Ectodermal cell (in vitro differentiated cells): ENCODE measurements around the gene HRCT1.

Experiments
- H3K27ac ChIP-seq: 2 replicates; pipeline ENCODE4 v1.7.0; 2013; ENCODE audit warnings: mild to moderate bottlenecking, low read depth, low read length; ENCODE audit not compliant: insufficient read depth, poor library complexity, severe bottlenecking
- H3K27me3 ChIP-seq: 2 replicates; pipeline ENCODE4 v1.7.0; 2013; ENCODE audit warnings: mild to moderate bottlenecking, low read length; ENCODE audit not compliant: insufficient read depth, control insufficient read depth, poor library complexity, severe bottlenecking
- H3K36me3 ChIP-seq: one replicate; pipeline ENCODE4 v1.7.0; 2013; ENCODE audit warnings: low read length; ENCODE audit not compliant: control insufficient read depth, insufficient read depth
- H3K4me1 ChIP-seq: one replicate; pipeline ENCODE4 v1.7.0; 2013; ENCODE audit warnings: low read length; ENCODE audit not compliant: control insufficient read depth, insufficient read depth
- H3K4me3 ChIP-seq: 2 replicates; pipeline ENCODE4 v1.7.0; 2013; ENCODE audit warnings: low read depth, low read length, control low read depth; ENCODE audit not compliant: insufficient read depth
- H3K9me3 ChIP-seq: 2 replicates; pipeline ENCODE4 v1.7.0; 2013; ENCODE audit warnings: mild to moderate bottlenecking, low read length, moderate library complexity; ENCODE audit not compliant: control insufficient read depth
- WGBS, 2 experiments: methylation state at CpG; one replicate each; pipeline ENCODE4 v1.1.7; 2013; ENCODE audit warnings: missing lambda C conversion rate in 2 of 2; 5-methylcytosine and 5-hydroxymethylcytosine counted together

Gene HRCT1

DNA sequence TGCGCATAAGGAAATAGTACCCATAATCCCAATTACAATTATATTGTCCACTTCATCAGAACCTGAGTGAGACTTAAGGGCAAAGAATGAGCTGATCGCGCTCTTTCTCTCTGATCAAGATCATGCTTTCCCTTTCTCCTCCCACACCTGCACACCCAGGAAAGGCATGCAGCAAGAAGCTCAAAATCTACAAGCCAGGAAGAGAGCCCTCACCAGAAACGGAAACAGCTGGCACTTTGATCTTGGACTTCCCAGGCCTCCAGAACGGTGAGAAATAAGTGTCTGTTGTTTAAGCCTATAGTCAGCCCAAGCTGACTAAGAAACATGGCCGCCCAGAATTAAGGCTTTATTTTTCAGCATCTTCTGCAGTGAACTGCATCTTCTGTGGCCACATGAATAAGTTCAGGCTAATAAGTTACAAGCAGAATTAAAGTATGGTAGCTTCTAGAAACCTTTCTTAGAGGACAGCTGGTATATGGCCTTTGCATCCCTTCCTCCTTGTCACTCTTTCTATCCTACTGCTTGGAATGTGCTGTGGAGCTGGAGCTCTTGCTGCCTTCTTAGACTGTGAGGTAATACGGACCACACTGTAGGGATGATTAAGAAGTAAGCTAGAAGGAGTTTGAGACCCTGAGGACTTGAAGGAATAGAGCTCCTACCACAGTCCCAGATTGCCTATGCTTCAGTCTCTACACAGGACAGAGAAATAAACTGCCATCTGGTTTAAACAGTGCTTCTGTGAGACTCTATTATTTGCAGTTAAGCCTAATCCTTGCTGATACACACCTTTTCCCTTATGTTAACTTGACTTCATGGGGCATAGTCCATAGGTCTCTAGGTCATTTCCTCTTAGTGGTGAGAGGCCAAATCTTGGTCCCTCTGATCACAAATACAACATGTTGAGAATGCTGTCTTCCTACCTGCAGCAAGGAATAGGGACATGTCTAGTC lies 34.7 kb downstream of the HRCT1 start:
- H3K36me3 ChIP-seq: no peaks in the 10 kb centered on the region
- H3K4me1 ChIP-seq: no peaks in the 10 kb centered on the region
- H3K9me3 ChIP-seq: no peaks in the 10 kb centered on the region
- H3K27me3 ChIP-seq: peaks cover 56% of the 10 kb centered on the region
- no peak overlapping the region for H3K4me3 ChIP-seq
- H3K27ac ChIP-seq: no peak overlapping the region
- 77 to 80% methylated on average over 7 of the region's 7 CpGs for WGBS, 2 experiments

GRCh38 chr9:35942286-35942685 lies 36.3 kb downstream of the HRCT1 start:
- Histone ChIP-seq H3K9me3 (no peaks in the 10 kb centered on the region), H3K27me3 (peaks cover 56% of the 10 kb centered on the region), H3K36me3 (no peaks in the 10 kb centered on the region), H3K27ac (no peak overlapping the region), H3K4me1 (no peaks in the 10 kb centered on the region), H3K4me3 (no peak overlapping the region)
- WGBS, 2 experiments: 78 to 90% methylated on average over 4 of the region's 5 CpGs

DNA sequence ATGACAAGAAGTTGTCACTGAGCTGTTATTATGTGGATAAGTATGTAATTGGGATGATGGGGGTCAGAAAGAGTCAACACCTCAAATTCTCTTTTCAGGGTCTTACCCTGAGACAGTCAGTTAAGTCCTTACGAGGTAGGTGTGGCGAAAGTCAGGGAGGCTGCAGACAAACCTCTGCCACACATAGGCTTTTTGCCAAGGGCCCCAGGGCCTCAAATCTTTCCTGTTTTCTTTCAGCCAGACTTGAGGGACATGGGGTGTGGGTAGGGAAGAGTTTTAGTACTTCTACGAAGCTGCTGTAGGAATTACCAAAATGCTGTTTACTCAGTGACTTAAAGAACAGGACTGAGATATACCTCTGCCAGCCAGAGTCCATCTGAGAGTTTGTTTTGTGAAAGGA lies 38.2 kb downstream of the HRCT1 start:
- 93 to 94% methylated on average over 3 of the region's 3 CpGs for WGBS, 2 experiments

DNA sequence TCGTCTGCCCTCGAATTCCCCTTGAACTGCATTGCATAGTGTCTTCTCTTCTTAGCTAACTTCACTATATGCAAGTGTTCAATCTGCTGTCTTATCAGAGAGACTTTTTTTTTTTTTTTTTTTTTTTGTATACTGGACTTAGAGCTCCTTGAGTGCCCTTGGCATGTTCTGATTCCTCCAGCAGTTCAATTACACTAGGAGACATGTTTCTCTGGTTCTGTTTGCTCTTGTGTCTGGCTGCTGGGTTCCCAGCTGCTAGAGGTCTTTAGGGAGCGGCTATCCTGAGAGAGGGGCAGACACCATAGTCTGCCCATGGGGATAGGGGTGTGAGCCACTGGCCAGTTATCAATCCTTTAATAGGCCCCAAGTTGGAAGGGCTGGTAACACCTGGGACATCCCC lies 38.8 kb downstream of the HRCT1 start:
- Histone ChIP-seq H3K4me1 (no peaks in the 10 kb centered on the region), H3K9me3 (no peaks in the 10 kb centered on the region), H3K27me3 (peaks cover 60% of the 10 kb centered on the region), H3K36me3 (no peaks in the 10 kb centered on the region), H3K4me3 (no peak overlapping the region), H3K27ac (no peak overlapping the region)
- WGBS, 2 experiments: 93 to 97% methylated on average over 3 of the region's 3 CpGs

More for the DNA sequence above, 38.2 kb downstream of the HRCT1 start:
- Histone ChIP-seq H3K36me3 (no peaks in the 10 kb centered on the region), H3K27ac (no peak overlapping the region), H3K27me3 (peaks cover 62% of the 10 kb centered on the region), H3K9me3 (no peaks in the 10 kb centered on the region), H3K4me1 (no peaks in the 10 kb centered on the region), H3K4me3 (no peak overlapping the region)

DNA sequence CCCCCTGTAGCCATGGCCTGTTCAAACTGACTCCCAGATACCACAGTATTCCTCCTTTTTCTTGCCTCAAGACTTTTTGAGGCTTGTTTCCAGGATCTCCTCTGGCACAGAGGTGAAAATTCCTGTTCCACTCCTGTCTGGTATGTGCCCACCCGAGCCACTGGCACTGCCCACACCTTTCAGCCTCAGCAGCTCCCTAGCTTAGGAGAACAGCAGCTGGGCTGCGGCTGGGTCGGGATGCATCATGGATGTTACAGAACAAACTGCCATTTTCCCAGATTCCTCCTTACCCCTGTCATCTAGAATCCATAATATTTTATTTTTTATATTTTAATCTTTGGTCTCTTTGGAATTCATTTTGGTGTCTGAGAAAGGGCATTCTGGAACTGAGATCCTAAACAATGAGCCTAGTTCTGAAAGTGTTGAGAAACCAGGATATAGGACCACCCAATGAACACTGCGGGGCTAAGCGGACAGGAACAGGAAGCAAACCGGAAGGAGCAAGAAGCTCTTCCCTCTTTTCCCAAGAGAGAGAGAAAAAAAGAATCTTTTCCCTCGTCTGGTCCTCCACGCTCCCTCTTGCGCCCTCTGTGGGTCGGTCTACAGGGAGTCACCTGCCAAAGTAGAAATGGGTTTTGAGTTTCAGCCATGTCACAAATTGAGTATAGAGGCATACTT lies 39.5 kb downstream of the HRCT1 start:
- Histone ChIP-seq H3K27me3 (peaks cover 54% of the 10 kb centered on the region), H3K9me3 (no peaks in the 10 kb centered on the region), H3K4me1 (no peaks in the 10 kb centered on the region), H3K4me3 (no peak overlapping the region), H3K27ac (no peak overlapping the region), H3K36me3 (no peaks in the 10 kb centered on the region)
- 35 to 36% methylated on average over 10 of the region's 10 CpGs for WGBS, 2 experiments

- H3K27me3 ChIP-seq: peaks cover 33% of the 10 kb centered on the region
- H3K36me3 ChIP-seq: no peaks in the 10 kb centered on the region
- H3K4me1 ChIP-seq: no peaks in the 10 kb centered on the region
- 89 to 98% methylated on average over 2 of the region's 2 CpGs for WGBS, 2 experiments
- no peak overlapping the region for H3K4me3 ChIP-seq
- H3K9me3 ChIP-seq: no peaks in the 10 kb centered on the region
- H3K27ac ChIP-seq: no peak overlapping the region
Observed at GRCh38 chr9:35948451-35948850, 42.4 kb downstream of the HRCT1 start.

DNA sequence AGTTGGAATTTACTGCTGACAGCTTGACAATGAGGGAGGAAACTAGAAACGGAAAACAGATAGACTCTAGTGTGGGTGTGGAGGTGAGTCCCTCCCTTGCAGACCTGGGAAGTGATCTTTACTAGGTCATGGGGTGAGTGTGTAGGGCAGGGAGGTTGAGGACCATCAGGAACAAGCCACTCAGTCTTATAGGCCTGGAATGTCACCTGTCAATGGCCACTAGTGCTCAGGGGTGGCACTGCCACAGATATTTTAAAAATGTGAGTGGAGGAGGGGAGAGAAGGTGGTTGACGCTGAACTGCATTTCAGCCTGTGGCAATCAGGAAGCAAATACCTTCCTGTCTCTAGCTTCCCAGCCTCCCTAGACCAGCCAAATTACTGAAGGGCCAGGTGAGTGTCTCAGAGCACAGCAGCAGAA lies 42.9 kb downstream of the HRCT1 start:
- H3K27ac ChIP-seq: no peak overlapping the region
- H3K27me3 ChIP-seq: peaks cover 32% of the 10 kb centered on the region
- H3K4me1 ChIP-seq: no peaks in the 10 kb centered on the region
- 64 to 69% methylated on average over 2 of the region's 2 CpGs for WGBS, 2 experiments
- no peaks in the 10 kb centered on the region for H3K9me3 ChIP-seq
- H3K36me3 ChIP-seq: no peaks in the 10 kb centered on the region
- H3K4me3 ChIP-seq: no peak overlapping the region

DNA sequence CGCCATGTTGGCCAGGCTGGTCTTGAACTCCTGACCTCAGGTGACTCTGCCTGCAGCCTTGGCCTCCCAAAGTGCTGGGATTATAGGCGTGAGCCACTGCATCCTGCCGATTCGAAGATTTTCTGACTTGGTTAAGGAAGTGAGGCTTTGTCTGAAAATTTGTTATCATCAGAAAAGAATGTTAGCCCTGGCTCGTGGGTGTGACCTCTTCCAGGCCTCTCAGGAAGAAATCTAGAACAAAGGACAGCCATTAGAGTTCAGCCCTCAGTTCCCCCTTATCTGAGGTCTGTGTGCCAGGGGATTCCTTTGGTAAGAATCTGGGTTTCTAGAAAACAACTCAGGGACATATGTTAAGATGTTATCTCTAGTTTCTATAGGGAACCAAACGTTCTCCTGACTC lies 45.7 kb downstream of the HRCT1 start:
- 77 to 82% methylated on average over 6 of the region's 6 CpGs for whole genome bisulfite sequencing, 2 experiments
- H3K27me3 ChIP-seq: peaks cover 24% of the 10 kb centered on the region
- no peaks in the 10 kb centered on the region for H3K36me3 ChIP-seq
- H3K4me3 ChIP-seq: no peak overlapping the region
- no peaks in the 10 kb centered on the region for H3K9me3 ChIP-seq
- no peaks in the 10 kb centered on the region for H3K4me1 ChIP-seq
- H3K27ac ChIP-seq: no peak overlapping the region

GRCh38 chr9:35952526-35953191 lies 46.7 kb downstream of the HRCT1 start:
- H3K27ac ChIP-seq: no peak overlapping the region
- H3K4me1 ChIP-seq: no peaks in the 10 kb centered on the region
- H3K4me3 ChIP-seq: no peak overlapping the region
- no peaks in the 10 kb centered on the region for H3K9me3 ChIP-seq
- no peaks in the 10 kb centered on the region for H3K36me3 ChIP-seq
- H3K27me3 ChIP-seq: peaks cover 24% of the 10 kb centered on the region
- 81 to 82% methylated on average over 5 of the region's 6 CpGs for WGBS, 2 experiments
